ENCODE data around the gene ALMS1.
"Not testable (repeated sequence)": the region's sequence is repeated elsewhere in the genome, so short reads cannot be mapped to it uniquely, and the experiment has no call there.

Gene ALMS1, protein sequence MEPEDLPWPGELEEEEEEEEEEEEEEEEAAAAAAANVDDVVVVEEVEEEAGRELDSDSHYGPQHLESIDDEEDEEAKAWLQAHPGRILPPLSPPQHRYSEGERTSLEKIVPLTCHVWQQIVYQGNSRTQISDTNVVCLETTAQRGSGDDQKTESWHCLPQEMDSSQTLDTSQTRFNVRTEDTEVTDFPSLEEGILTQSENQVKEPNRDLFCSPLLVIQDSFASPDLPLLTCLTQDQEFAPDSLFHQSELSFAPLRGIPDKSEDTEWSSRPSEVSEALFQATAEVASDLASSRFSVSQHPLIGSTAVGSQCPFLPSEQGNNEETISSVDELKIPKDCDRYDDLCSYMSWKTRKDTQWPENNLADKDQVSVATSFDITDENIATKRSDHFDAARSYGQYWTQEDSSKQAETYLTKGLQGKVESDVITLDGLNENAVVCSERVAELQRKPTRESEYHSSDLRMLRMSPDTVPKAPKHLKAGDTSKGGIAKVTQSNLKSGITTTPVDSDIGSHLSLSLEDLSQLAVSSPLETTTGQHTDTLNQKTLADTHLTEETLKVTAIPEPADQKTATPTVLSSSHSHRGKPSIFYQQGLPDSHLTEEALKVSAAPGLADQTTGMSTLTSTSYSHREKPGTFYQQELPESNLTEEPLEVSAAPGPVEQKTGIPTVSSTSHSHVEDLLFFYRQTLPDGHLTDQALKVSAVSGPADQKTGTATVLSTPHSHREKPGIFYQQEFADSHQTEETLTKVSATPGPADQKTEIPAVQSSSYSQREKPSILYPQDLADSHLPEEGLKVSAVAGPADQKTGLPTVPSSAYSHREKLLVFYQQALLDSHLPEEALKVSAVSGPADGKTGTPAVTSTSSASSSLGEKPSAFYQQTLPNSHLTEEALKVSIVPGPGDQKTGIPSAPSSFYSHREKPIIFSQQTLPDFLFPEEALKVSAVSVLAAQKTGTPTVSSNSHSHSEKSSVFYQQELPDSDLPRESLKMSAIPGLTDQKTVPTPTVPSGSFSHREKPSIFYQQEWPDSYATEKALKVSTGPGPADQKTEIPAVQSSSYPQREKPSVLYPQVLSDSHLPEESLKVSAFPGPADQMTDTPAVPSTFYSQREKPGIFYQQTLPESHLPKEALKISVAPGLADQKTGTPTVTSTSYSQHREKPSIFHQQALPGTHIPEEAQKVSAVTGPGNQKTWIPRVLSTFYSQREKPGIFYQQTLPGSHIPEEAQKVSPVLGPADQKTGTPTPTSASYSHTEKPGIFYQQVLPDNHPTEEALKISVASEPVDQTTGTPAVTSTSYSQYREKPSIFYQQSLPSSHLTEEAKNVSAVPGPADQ (N-terminal part only)

DNA sequence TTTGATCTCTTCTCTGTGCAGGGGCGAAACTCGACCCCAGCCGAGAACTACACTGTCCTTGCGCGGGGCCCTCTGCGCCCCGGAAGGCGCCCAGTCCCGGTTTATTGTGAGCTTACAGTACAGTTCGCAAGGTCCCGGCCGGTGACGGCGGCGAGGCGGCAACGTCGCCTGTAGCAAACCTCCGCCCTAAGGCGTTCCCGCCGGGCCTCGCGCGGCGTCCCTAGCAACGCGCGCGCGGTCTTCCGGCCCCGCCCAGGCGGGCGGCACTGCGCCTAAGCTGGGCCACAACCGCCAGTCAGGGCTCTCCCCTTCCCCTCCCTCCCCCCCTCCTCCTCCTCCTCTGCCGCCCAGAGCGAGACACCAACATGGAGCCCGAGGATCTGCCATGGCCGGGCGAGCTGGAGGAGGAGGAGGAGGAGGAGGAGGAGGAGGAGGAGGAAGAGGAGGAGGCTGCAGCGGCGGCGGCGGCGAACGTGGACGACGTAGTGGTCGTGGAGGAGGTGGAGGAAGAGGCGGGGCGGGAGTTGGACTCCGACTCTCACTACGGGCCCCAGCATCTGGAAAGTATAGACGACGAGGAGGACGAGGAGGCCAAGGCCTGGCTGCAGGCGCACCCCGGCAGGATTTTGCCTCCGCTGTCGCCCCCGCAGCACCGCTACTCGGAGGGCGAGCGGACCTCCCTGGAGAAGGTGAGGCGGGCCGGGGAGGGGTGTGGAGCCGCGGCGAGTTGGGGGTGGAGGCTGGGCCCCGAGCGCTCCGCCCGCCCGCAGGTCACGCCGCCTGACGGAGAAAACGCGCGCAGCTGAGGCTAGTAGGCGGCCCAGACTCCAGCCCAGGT, at the start of gene ALMS1:
Gene ALMS1 (plus strand): TSS at position 333 of the 838 bp plus-strand sequence. CDS start 33 bp downstream, at position 366.
- DNase-seq = peak; percentile 85 to 88

DNA sequence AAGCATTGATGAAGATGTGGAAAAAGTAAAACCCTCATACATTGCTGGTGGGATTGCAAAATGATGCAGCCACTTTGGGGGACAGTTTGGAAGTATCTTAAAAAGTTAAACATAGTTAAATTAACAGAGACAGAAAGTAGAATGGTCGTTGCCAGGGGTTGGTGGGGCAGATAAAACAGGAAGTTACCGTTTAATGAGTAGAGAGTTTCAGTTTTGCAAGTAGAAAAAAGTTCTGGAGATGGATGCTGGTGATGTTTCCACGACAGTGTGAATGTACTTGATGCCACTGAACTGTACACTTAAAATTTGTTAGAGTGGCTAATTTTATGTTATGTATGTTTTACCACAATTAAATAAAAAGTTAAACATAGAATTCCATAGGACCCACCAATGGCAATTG, 47.8 kb upstream of the ALMS1 start:
- DNase-seq = no peak

DNA sequence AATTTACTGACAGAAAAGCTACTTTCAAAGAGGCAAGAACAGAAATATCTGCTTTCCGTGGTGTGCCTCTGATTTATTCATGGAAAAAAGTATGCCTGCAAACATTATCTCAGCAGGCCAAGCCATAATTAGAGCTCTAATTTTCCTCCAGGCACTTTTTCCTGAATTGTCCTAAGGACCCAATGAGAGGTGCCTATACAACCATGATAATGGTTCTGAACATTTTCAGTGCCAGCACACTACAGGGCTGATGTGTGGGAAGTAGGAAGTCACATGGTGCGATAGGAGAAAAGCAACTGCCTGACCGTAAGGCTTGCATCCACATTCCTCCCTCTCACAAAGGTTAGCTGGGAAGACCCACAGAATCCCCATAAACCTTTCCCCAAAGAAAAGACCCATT, 46.4 kb upstream of the ALMS1 start:
- DNase-seq = no peak

DNA sequence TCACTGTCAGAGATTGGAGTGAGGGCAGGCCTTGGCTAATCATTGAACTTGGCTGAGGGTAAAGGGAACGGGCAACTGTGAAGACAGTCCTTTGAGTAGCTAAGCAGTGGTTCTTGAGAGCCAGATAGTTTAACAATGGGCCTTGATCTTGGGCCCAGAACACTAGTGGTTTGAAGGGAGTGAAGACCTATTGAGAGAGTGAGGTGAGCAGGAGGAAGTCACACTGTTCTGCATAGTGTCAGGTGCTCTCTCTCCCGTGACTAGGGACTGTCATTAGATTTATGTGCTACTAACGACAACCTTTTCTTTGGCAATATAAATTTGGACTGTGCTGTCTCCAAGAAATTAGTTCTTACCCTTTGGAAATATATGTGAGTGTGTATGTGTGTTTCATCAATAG, 44.6 kb upstream of the ALMS1 start:
- no peak for DNase-seq

DNA sequence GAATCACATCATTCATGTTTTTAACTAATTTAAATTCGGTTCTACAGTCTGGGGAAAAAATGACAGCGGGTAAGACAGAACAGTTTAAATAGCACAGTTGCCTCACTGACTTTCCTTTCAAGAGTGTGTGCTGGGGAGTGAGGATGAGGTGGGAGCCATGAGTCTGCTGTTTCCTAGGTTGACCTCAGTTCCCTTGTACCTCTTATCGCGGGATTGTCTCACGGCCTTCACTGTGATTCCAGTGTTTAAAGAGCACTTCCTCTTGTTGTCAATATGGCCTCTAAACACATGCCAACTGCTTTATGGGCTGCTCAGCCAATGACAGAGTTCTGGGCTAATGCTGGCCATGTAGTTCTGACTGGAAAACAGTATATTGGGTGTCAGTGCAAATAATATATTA, 41.6 kb upstream of the ALMS1 start:
- DNase-seq = no peak

DNA sequence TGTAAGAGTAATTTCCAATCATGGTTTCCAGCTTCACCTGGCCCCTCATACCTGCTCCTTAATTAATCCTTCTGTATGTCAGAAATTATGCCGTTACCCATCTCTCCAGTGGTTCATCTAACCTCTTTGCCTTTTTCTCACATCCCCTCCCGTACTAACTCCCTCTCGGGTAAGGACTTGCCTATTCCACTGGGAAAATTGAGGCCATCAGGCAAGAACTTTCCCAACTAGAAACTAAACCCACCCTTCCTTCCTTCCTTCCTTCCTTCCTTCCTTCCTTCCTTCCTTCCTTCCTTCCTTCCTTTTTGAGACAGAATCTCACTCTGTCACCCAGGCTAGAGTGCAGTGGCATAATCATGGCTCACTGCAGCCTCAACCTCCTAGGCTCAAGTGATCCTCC, 40.9 kb upstream of the ALMS1 start:
- not testable (repeated sequence) for DNase-seq

DNA sequence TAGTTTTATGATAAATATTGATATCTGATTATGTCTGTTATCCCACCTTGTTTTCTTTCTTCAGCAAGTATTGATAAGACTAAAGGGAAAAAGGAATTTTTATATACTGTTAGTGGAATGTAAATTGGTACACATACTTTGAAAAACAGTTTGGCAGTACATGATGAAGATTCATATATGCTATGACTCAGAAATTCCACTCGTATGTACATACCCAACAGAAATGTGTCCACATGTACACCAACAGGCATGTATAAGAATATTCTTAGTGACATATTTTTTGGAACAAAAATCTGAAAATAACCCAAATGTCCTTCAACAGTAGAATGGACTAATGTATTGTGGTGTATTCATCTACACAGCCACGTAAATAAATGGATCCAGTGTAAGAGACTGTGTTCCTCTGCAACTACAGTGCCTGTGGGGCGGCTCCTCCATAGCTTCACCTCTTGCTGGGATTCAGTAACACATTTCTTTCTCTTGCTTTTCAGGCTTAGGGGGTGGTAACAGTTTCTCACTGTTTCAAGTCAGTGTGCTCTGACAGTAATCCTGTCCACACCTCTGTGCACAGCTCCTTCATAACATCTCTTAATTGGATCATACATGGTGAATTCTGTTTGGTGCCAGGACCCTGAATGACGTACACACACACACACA, 35.5 kb upstream of the ALMS1 start:
- no peak for DNase-seq

DNA sequence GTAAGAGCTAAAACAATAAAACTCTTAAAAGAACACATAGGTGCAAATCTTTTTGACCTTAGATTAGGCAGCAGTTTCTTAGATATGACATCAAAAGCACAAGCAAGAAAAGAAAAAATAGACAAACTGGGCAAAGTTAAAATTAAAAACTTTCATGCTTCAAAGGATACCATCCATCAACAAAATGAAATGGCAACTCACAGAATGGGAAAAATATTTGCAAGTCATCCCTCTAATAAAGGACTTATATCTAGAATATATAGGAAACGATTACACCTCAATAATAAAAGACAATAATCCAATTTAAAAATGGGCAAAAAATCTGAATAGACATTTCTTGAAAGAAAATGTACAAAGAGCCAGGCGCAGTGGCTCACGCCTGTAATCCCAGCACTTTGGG, 29.5 kb upstream of the ALMS1 start:
- DNase-seq = no peak

DNA sequence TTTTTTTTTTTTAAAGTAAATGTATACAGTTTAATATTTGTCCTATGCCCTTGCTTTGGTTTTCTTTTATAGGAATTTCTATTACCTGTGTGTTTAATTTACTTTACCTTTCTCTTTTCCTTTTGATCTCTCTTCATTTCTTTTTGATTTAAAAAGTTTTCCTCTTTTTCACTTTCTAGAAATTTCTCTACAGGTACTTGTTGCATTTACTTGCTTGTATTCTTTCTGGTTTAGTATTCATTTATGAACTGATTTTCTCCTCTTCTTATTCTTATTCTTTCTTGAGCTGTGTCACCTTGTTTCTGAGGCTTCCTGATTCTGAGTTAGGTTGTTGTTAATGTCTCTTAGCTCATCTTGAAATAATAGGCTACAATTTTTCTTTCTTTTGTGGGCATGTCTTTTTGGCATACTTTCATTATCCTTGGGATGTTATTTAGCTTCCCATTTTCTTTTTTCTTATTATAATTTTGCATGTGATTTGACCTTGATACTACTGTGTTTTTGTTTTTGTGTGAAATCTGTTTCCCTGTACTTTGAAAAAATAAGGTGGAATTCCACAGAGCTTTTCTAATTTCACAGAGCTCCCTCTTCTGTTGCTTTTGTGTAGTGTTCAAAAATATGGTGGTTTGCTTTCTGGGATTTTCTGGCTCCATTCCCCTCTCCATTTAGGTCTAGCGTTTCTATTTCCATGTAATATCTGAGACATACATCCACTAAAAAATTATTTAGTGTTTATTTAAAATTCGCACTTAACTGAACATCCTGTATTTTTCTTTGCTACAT, 25.5 kb upstream of the ALMS1 start:
- no peak for DNase-seq

DNA sequence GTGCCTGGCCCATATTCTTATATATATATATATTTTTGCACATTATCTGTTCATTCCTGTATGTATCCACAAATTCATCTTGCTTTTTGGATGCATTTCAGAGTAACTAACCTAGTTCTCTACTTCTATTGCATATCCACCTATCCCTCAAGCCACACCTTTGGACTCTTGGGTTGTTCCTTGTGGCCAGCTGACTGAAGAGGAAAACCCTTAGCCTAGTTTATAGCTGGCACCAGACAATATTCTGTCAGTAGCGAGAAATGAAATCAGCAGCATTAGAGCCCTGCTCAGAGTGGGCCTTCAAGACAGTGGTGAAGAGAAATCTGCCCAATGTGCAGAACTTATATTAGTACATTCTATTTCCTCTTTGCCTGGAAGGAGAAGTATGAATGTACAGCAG, 19.6 kb upstream of the ALMS1 start:
- DNase-seq = no peak

DNA sequence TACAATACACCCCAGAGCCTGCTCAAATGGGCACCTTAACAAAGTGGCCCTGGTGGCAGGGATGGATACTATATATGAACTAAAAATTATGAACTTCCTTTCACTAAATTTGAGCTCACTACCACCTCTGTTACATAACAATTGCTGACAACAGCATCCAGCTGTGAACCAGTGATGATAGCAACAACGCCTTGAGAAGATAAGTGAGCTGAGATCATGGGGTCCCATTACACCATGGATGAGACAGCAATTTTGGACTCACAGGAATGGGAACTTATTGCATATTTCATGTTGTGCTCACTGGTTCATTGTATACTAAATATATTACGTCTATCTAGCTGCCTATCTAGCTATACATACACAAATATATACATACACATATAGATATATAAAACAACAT, 16.9 kb upstream of the ALMS1 start:
- DNase-seq = no peak

DNA sequence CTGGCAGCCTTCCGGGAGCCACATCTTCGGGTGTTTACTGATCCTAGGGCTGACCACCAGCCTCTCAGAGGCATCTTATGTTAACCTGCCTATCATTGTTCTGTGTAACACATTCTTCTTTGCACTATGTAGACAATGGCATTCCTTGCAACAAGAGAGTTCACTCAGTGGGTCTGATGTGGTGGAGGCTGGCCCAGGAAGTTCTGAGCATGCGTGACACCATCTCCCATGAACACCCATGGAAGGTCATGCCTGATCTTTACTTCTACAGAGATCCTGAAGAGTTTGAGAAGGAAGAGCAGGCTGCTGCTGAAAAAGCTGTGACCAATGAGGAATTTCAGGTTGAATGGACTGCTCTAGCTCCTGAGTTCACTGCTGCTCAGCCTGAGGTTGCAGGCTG, 15.3 kb upstream of the ALMS1 start:
- DNase-seq = no peak

DNA sequence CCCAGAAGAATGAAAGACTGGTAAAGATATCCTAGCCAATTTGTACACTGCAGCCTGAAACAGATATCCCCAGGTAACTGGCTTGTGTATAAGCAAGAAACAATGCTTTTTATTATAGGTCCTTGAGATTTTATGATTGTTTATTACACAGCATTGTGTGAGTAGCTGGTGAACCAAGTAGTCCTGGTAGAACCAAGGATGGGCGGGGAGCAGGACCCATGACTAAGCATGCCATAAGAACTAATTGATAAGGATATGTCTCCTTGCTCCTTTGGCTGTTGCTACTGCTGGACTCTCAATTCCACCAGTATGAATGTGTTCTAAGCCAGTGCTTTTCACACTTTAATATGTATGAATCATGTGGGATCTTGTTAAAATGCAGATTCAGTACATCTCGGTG, 12.3 kb upstream of the ALMS1 start:
- no peak for DNase-seq

DNA sequence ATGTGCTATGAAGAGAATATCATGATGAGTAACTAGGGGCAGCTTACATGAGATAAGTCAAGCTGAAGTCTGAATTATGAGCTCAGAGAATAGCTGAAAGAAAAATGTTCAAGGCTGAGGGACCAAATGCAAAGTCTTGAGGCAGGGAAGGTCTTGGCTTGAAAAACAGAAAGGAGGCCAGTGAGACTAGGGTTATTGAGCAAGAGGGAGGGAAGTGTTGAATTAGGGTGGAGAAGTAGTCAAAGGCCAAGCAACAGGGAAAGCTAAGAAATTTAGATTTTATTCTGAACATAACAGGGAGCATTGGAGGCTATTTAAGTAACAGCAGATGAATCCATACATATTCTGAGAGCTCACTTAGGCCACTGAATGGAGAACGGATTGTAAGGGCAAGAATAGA, 11.4 kb upstream of the ALMS1 start:
- no peak for DNase-seq

DNA sequence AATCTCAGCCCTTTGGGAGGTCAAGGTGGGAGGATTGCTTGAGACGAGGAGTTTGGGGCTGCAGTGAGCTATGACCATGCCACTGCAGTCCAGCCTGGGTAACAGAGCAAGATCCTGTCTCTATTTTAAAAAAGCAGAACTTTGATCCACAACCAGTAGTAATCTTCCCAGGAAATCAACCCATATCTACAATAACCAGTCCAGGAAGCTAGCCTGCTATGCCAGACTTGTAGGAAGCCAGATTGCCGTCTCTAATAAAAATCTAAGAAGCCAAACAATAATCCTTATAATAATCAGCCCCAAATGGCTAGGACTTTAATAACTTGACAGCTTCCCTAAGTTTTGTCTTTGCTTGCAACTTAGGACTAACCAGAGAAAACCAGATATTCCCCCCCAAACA, 9.0 kb upstream of the ALMS1 start:
- DNase-seq = no peak

DNA sequence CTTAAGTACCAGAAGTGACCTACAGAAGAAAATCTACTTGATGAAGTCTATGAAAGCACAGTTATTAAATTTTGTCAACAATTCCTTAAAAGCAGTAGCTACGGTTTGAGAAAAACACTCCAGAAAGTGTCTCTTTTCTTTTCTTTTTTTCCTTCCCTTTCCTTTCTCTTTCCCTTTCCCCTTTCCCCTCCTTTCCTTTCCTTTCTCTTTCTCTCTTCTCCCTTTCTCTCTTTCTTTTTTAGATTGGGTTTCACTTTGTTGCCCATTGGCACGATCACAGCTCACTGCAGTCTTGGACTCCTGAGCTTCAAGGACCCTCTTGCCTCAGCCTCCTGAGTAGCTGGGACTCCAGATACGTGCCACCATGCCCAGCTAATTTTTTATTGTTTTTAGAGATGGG, 2.6 kb upstream of the ALMS1 start:
- DNase-seq = no peak

DNA sequence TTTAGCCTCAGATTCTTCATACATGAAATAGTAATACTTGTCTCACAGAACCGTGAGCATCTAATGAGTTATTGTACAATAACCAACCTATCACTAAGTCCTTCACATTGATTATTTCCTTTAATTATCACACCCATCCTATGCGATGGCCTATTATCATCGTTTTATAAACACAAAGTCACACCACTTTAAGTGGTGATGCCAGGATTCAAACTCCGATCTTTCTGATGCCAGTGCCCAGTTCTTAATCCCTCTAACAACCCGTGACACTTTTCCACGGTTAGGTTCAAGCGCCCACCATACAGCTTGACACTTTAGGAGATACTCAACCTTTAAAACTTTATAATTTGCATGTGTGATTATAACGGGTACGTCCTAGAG, 523 bp upstream of the ALMS1 start:
- DNase-seq = no peak

DNA sequence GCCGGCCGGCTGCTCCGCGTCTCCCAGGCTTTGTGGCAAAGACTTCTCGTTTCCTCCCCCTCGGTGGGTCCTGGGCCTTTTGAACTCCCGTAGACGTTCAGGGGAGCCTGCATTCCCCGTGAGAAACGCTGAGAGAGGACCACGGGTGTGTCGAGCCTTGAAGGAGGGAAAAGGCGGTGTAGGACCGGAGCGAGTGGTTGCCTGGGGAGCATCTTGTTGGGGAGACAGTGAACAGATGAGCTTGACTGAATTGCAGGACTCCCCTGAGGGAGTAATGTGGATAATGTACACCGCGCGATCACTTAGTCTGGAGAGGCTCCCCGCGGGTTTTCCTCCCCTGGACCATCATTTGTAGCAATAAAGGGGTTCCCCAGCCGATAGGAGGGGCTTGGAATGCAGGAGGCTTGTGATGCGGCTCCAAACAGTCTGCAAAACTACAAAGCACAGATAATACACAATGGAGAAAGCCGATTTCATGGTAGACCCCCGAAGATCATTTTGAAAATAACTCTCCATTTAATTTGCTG, 769 bp downstream of the ALMS1 start:
- no peak for DNase-seq

DNA sequence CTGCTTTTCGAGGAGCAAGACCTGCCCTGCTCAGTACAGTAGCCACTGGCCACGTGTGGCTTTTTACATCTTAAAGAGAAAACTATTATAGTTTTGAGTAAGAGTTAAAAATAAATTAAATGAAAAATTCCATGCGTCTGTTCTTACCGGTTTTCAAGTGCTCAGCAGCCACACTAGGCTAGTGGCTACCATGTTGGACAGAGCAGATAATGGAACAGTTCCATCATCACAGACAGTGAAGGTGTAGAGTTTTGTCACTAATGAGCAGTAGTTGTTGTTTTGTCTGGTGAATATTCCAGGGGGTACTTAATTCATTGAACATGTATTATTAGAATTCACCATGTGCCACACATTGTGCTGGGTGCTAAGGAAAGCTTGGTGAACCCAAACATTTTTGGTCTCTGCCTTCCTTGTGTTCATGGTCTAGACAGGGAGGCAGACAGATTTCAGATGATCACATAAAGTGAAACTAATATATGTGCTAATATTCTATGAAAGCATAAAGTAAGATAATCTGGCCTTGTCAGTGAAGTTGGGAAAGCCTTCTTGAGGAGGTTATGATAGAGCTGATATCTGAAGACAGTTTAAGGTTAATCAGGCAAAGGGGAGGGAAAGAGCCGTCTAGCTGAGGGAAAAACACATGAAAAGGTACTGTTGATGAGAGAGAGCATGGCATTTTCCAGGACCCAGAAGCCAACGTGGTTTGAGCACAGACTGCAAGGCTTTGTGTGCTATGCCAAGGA, 1.4 kb downstream of the ALMS1 start:
- DNase-seq = no peak
